IMR-90 (cell line): ENCODE measurements around the gene CENPP. TPM values are rescaled to one million over a fixed set of nuclear protein-coding genes. Genes with fewer than 3 reads are reported as not detected.
A peak's percentile ranks its signal among the peaks of the same experiment; 100 is the strongest.

Source experiments
- ATAC-seq: fragments of 200-7000 bp; cut with Tn5 transposase; 2 replicates; pipeline ENCODE4 v1.9.1; 2020; ENCODE audit warnings: low read depth, mild to moderate bottlenecking, moderate library complexity
- BruUV-seq: library from RNA; stranded (reverse); fragments of 400-500 nt; replicated peaks from 2 replicates; lab custom pipeline; 2021; lab: Mats Ljungman, UMichigan
- CTCF ChIA-PET: fragments of 300-600 bp; formaldehyde crosslinking; extraction: SDS; loops from one replicate; lab custom pipeline; 2021; ENCODE audit warnings: antibody characterized with exemption; lab: Yijun Ruan, JAX
- POLR2A ChIA-PET: fragments of 300-600 bp; sonication (Branson Sonifier 250); formaldehyde crosslinking; loops from one replicate; lab custom pipeline; 2022; ENCODE audit warnings: antibody characterized with exemption; ENCODE audit not compliant: unreplicated experiment; lab: Charles Lee
- DNase-seq: peaks from one replicate; pipeline ENCODE4 v3.0.0; 2013
- H2AFZ ChIP-seq: replicated peaks from 2 replicates; pipeline ENCODE3; 2013; ENCODE audit warnings: low read length, mild to moderate bottlenecking; ENCODE audit not compliant: poor library complexity
- H2AK5ac ChIP-seq: 2 replicates; pipeline ENCODE4 v1.6.1; 2013; ENCODE audit warnings: low read depth, low read length, inconsistent platforms
- H2AK9ac ChIP-seq: replicated peaks from 2 replicates; pipeline ENCODE3; 2013; ENCODE audit warnings: mild to moderate bottlenecking, low read depth, low read length, moderate library complexity; ENCODE audit not compliant: poor library complexity
- H2BK120ac ChIP-seq: 2 replicates; pipeline ENCODE4 v1.6.1; 2013; ENCODE audit warnings: low read depth, low read length, inconsistent platforms
- H2BK15ac ChIP-seq: 3 replicates; pipeline ENCODE4 v1.6.1; 2013; ENCODE audit warnings: low read depth, low read length, inconsistent platforms
- H2BK20ac ChIP-seq: 2 replicates; pipeline ENCODE4 v1.6.1; 2013; ENCODE audit warnings: low read depth, mild to moderate bottlenecking, inconsistent platforms, low read length, moderate library complexity
- H2BK5ac ChIP-seq: 2 replicates; pipeline ENCODE4 v1.6.1; 2013; ENCODE audit warnings: mild to moderate bottlenecking, low read depth, low read length, inconsistent platforms; ENCODE audit not compliant: poor library complexity, severe bottlenecking
- H3K14ac ChIP-seq: replicated peaks from 2 replicates; pipeline ENCODE4 v1.6.1; 2013; ENCODE audit warnings: low read depth, low read length, inconsistent platforms
- H3K18ac ChIP-seq: 2 replicates; pipeline ENCODE4 v1.6.1; 2013; ENCODE audit warnings: low read depth, low read length, control low read depth
- H3K23ac ChIP-seq: 2 replicates; pipeline ENCODE4 v1.6.1; 2013; ENCODE audit warnings: low read depth, low read length, inconsistent platforms
- H3K27ac ChIP-seq: 2 replicates; pipeline ENCODE4 v1.5.1; 2013; ENCODE audit warnings: mild to moderate bottlenecking, control low read depth, low read length; ENCODE audit not compliant: insufficient read depth
- H3K27me3 ChIP-seq: 2 replicates; pipeline ENCODE4 v1.6.1; 2013; ENCODE audit warnings: low read length; ENCODE audit not compliant: control insufficient read depth, insufficient read depth
- H3K36me3 ChIP-seq: 2 replicates; pipeline ENCODE4 v1.6.1; 2013; ENCODE audit warnings: low read length, mixed read lengths; ENCODE audit not compliant: control insufficient read depth, insufficient read depth
- H3K4ac ChIP-seq: 2 replicates; pipeline ENCODE4 v1.6.1; 2013; ENCODE audit warnings: low read depth, low read length, inconsistent platforms
- H3K4me1 ChIP-seq: 2 replicates; pipeline ENCODE4 v1.6.1; 2013; ENCODE audit warnings: low read length, mixed read lengths; ENCODE audit not compliant: control insufficient read depth, insufficient read depth
- H3K4me2 ChIP-seq: 2 replicates; pipeline ENCODE4 v1.6.1; 2013; ENCODE audit warnings: low read depth, mild to moderate bottlenecking, control low read depth, low read length, moderate library complexity
- H3K4me3 ChIP-seq: 2 replicates; pipeline ENCODE4 v1.5.1; 2013; ENCODE audit warnings: low read depth, mild to moderate bottlenecking, control low read depth, low read length, moderate library complexity; ENCODE audit not compliant: insufficient read depth
- H3K56ac ChIP-seq: 2 replicates; pipeline ENCODE4 v1.6.1; 2013; ENCODE audit warnings: low read length, inconsistent platforms; ENCODE audit not compliant: insufficient read depth; ENCODE audit errors: extremely low read depth
- H3K79me1 ChIP-seq, 2 experiments: 2 replicates each; pipeline ENCODE4 v1.6.1; 2013; ENCODE audit warnings: low read length in 2 of 2, inconsistent platforms in 1 of 2, low read depth in 1 of 2
- H3K9ac ChIP-seq: 2 replicates; pipeline ENCODE4 v1.6.1; 2013; ENCODE audit warnings: low read depth, low read length, control low read depth
- H3K9me1 ChIP-seq: 2 replicates; pipeline ENCODE4 v1.6.1; 2013; ENCODE audit warnings: low read length, inconsistent platforms; ENCODE audit not compliant: insufficient read depth
- H3K9me3 ChIP-seq: 2 replicates; pipeline ENCODE4 v1.6.1; 2013; ENCODE audit warnings: low read length; ENCODE audit not compliant: control insufficient read depth, insufficient read depth
- H4K20me1 ChIP-seq: 2 replicates; pipeline ENCODE4 v1.6.1; 2013; ENCODE audit warnings: low read length, inconsistent platforms; ENCODE audit not compliant: insufficient read depth
- H4K5ac ChIP-seq: 2 replicates; pipeline ENCODE4 v1.6.1; 2013; ENCODE audit warnings: mild to moderate bottlenecking, low read depth, low read length, control low read depth
- H4K8ac ChIP-seq, 2 experiments: 2 replicates each; pipeline ENCODE4 v1.6.1; 2013; ENCODE audit warnings: low read depth in 2 of 2, low read length in 2 of 2, control low read depth in 1 of 2, inconsistent platforms in 1 of 2
- H4K91ac ChIP-seq: 2 replicates; pipeline ENCODE4 v1.6.1; 2013; ENCODE audit warnings: low read depth, low read length, inconsistent platforms; ENCODE audit not compliant: insufficient read depth
- BHLHE40 ChIP-seq: fragments of 150-350 bp; IDR thresholded peaks from 2 replicates; pipeline ENCODE4 v1.6.1; 2016; ENCODE audit warnings: mild to moderate bottlenecking, low read depth, low read length
- CHD1 ChIP-seq: IDR thresholded peaks from 2 replicates; pipeline ENCODE4 v1.6.1; 2012; ENCODE audit warnings: low read depth, low read length, improper control_type of control experiment
- MAFK ChIP-seq: IDR thresholded peaks from 2 replicates; pipeline ENCODE4 v1.6.1; 2012; ENCODE audit warnings: low read depth, low read length, improper control_type of control experiment
- POLR2A ChIP-seq: IDR thresholded peaks from 2 replicates; pipeline ENCODE4 v1.6.1; 2012; ENCODE audit warnings: mild to moderate bottlenecking, low read depth, low read length
- WGBS, 2 experiments: methylation state at CpG; one replicate each; pipeline versions ENCODE4 v1.1.5 to v1.1.7; 2013; ENCODE audit warnings: missing lambda C conversion rate in 2 of 2; ENCODE audit not compliant: insufficient read length in 1 of 2; ENCODE audit errors: extremely low coverage in 2 of 2; 5-methylcytosine and 5-hydroxymethylcytosine counted together
- dilution Hi-C: fragments of 300-500 bp; cut with HindIII; formaldehyde crosslinking; loops from one replicate; pipeline ENCODE4 v1.14.3; 2018; ENCODE audit warnings: low sequenced_read_pairs; ENCODE audit not compliant: unreplicated experiment
- in situ Hi-C: fragments of 300-500 bp; cut with MboI; formaldehyde crosslinking; loops from 3 replicates; pipeline ENCODE4 v1.14.3; 2019; ENCODE audit warnings: low sequenced_read_pairs, inconsistent platforms, mixed read lengths
- intact Hi-C: fragments of 100-400 bp; cut with micrococcal nuclease; formaldehyde crosslinking; loops from 2 replicates; pipeline ENCODE4 v1.10.0; 2022
- polyA plus RNA-seq, 3 experiments: library from polyadenylated mRNA; depleted of rRNA; stranded (reverse); fragments of >200 nt; gene quantifications; 2 replicates each; pipeline ENCODE4 v1.2.3, GENCODE V29; 2012; ENCODE audit warnings: low replicate concordance in 1 of 3
- total RNA-seq: library from RNA; depleted of rRNA; stranded (reverse); fragments of >200 nt; gene quantifications from 2 replicates; pipeline ENCODE4 v1.2.3, GENCODE V29; 2012

The CENPP gene
- total and polyA plus RNA-seq, 2 of the 4 experiments (the other 2 are of a cell fraction): 1.4 to 2.0 TPM

GRCh38 chr9:92310562-92310961, 15.2 kb upstream of the CENPP start:
- no peak for ATAC-seq

More at GRCh38 chr9:92310562-92310961, 15.2 kb upstream of the CENPP start:
- Histone ChIP-seq H3K4me2 (no peak overlapping the region), H4K5ac (no peak overlapping the region), H3K14ac (no peak overlapping the region), H2AK5ac (no peak overlapping the region), H3K56ac (no peak overlapping the region), H2BK5ac (no peak overlapping the region), H3K27me3 (no peaks in the 10 kb centered on the region), H3K4me3 (no peak overlapping the region), H3K4me1 (peaks cover 3% of the 10 kb centered on the region), H3K9ac (no peak overlapping the region), H2AFZ (no peak overlapping the region), H3K23ac (no peak overlapping the region), H3K36me3 (peaks cover 29% of the 10 kb centered on the region), H2BK120ac (no peak overlapping the region), H3K27ac (no peak overlapping the region), H3K79me1 (peaks cover 15 to 34% of the 10 kb centered on the region in 2 experiments), H2AK9ac (no peak overlapping the region), H3K18ac (no peak overlapping the region), H4K91ac (no peak overlapping the region), H3K4ac (no peak overlapping the region), H3K9me3 (no peaks in the 10 kb centered on the region), H4K8ac (no peak overlapping the region), H2BK20ac (no peak overlapping the region), H4K20me1 (no peaks in the 10 kb centered on the region; the same call in 1 of the 2 replicates), H2BK15ac (no peak overlapping the region), H3K9me1 (0 out of 2 replicates have a peak, but pooled peaks cover 6% of the 10 kb centered on the region)
- no TSS peak for BruUV-seq
- peak; percentile 25 for DNase-seq
- in situ Hi-C loops: no loop called here
- ChIA-PET POLR2A (no interaction called here), CTCF (interaction anchor here (1.0 kb wide), 1 partner anchor 11 kb away, joined by 3 read pairs; no protein-coding TSS in a partner anchor)
- TF ChIP-seq POLR2A: no peak
- no peak for TF ChIP-seq CHD1
- no peak for TF ChIP-seq BHLHE40
- TF ChIP-seq MAFK: 0 out of 2 replicates have a peak, but pooled peaks have one; percentile 17
- intact Hi-C loops: no loop called here
- dilution Hi-C loops: no loop called here
- WGBS, 2 experiments: 67% methylated on average over 1 of the region's 3 CpGs; no CpG with 5 or more reads in 1 of the 2 experiments
